PFSK-1 (cell line): ENCODE data around the gene MAP3K9.

ENCODE experiments used
- FOXP2 ChIP-seq: optimal IDR thresholded peaks from 2 replicates; pipeline ENCODE3; 2011; ENCODE audit warnings: borderline replicate concordance, control low read depth, inconsistent platforms; ENCODE audit not compliant: insufficient read depth; ENCODE audit errors: extremely low read length, extremely low read depth
- POLR2AphosphoS5 ChIP-seq: IDR thresholded peaks from 2 replicates; pipeline ENCODE4 v1.6.1; 2012; ENCODE audit warnings: low read depth, mild to moderate bottlenecking, control low read depth, low read length, moderate library complexity
- REST ChIP-seq, 2 experiments: IDR thresholded peaks; 2 replicates each; pipeline versions ENCODE4 v1.6.1 to v1.8.0; 2011 to 2012; ENCODE audit warnings: low read depth in 2 of 2, low read length in 2 of 2, control low read depth in 1 of 2, inconsistent platforms in 1 of 2, mild to moderate bottlenecking in 1 of 2, moderate library complexity in 1 of 2; ENCODE audit not compliant: insufficient read depth in 1 of 2
- SIN3A ChIP-seq: IDR thresholded peaks from 2 replicates; pipeline ENCODE4 v1.6.1; 2012; ENCODE audit warnings: mild to moderate bottlenecking, low read length, moderate library complexity, borderline replicate concordance; ENCODE audit not compliant: insufficient read depth
- TAF1 ChIP-seq: IDR thresholded peaks from 2 replicates; pipeline ENCODE4 v1.6.1; 2012; ENCODE audit warnings: low read length, control low read depth, borderline replicate concordance; ENCODE audit not compliant: insufficient read depth

DNA sequence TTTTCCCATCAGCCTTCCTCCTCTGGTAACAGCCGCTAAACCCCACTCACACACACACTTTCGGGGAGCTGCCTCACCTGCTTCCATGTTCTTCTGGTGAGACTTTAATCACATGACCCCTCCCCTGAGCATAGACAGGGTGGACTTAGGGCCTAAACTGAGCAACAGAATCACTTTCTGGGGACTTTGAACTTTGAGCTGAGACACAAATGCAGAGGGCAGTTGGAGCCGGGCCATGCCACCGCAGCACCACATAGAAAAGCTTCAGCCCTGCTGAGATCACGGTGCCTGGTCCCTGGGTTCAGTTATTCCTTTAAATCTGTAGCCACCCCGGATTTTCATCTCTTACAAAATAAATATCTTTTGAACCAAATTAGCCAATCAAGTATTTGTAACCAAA is 18.4 kb upstream of the MAP3K9 start:
- TF ChIP-seq SIN3A (no peak), POLR2AphosphoS5 (no peak), TAF1 (no peak), REST (IDR thresholded peaks at IDR 0.05; ENCODE audit: insufficient read depth in 1 of 2, low read depth in 2 of 2, low read length in 2 of 2) (no peak), FOXP2 (no peak)
